ENCODE measurements around the gene RRM1. TPM values are rescaled to one million over a fixed set of nuclear protein-coding genes. Genes with fewer than 3 reads are reported as not detected.

The RRM1 gene
- total and polyA plus RNA-seq, 2 of the 13 experiments (the other 11 are each of a cell fraction or from before 2014, with no cell fraction given) = 17.3 to 108 TPM

GRCh38 chr11:4094348-4095291, at the start of gene RRM1 (continued):
- no peak for TF ChIP-seq ZNF256 (CRISPR knock-in tag; conservative IDR thresholded peaks at IDR 0.05)
- TF ChIP-seq STAT5B (CRISPR knock-in tag; IDR thresholded peaks at IDR 0.05) = no peak
- TF ChIP-seq GRHL1 (CRISPR knock-in tag; conservative IDR thresholded peaks at IDR 0.05) = no peak
- TF ChIP-seq ZNF549 (CRISPR knock-in tag; IDR thresholded peaks at IDR 0.05) = no peak
- TF ChIP-seq CSRNP1 (CRISPR knock-in tag; IDR thresholded peaks at IDR 0.05) = peak; percentile 55; the same call in 1 of the 2 replicates
- TF ChIP-seq HOXA9 (CRISPR knock-in tag; IDR thresholded peaks at IDR 0.05; ENCODE audit: borderline replicate concordance) = no peak
- TF ChIP-seq ZBTB43 (CRISPR knock-in tag; conservative IDR thresholded peaks at IDR 0.05) = no peak
- peak; percentile 46; the same call in 1 of the 2 replicates for TF ChIP-seq ZBTB38 (CRISPR knock-in tag; IDR thresholded peaks at IDR 0.05)
- peak; percentile 79; the same call in 1 of the 2 replicates for TF ChIP-seq MAX (IDR thresholded peaks at IDR 0.05)
- TF ChIP-seq TRIM24 (CRISPR knock-in tag; IDR thresholded peaks at IDR 0.05) = no peak
- no peak for TF ChIP-seq ZBTB37 (CRISPR knock-in tag; IDR thresholded peaks at IDR 0.05)
- no peak for TF ChIP-seq NCOA5 (CRISPR knock-in tag; IDR thresholded peaks at IDR 0.05)
- peak; percentile 89 for TF ChIP-seq HCFC1 (IDR thresholded peaks at IDR 0.05; ENCODE audit: low read depth, low read length)
- TF ChIP-seq MTF2 (CRISPR knock-in tag; IDR thresholded peaks at IDR 0.05; ENCODE audit: borderline replicate concordance) = no peak; the same call in 1 of the 2 replicates
- TF ChIP-seq ZNF512B (CRISPR knock-in tag; IDR thresholded peaks at IDR 0.05; ENCODE audit: borderline replicate concordance) = no peak
- TF ChIP-seq MIER3 (CRISPR knock-in tag; IDR thresholded peaks at IDR 0.05; ENCODE audit: borderline replicate concordance) = 0 out of 2 replicates have a peak, but pooled peaks have one; percentile 69
- TF ChIP-seq MYC (CRISPR knock-in tag; IDR thresholded peaks at IDR 0.05; ENCODE audit: borderline replicate concordance) = peak; percentile 79; the same call in 1 of the 2 replicates
- TF ChIP-seq SNAPC2 (CRISPR knock-in tag; IDR thresholded peaks at IDR 0.05) = peak; percentile 65; the same call in 1 of the 2 replicates
- TF ChIP-seq ZNF615 (CRISPR knock-in tag; IDR thresholded peaks at IDR 0.05; ENCODE audit: borderline replicate concordance) = peak; percentile 63; the same call in 1 of the 2 replicates

Data from HepG2 (cell line).